Prostate gland (tissue), 2 donors: ENCODE measurements around the gene GAB4.

Source experiments
- POLR2A ChIP-seq: fragments of 450-650 bp; IDR thresholded peaks from one replicate; pipeline ENCODE4 v1.6.1; 2016; ENCODE audit warnings: antibody characterized with exemption, mild to moderate bottlenecking
- POLR2AphosphoS5 ChIP-seq: sonication (generic); formaldehyde crosslinking; IDR thresholded peaks from one replicate; pipeline ENCODE4 v1.6.1; 2017; ENCODE audit warnings: antibody characterized with exemption
- TF ChIP-seq, protein P1 (sequence below), 4 experiments: fragments of 200-600 bp in 2 of 4; fragments of 450-650 bp in 2 of 4; sonication (generic) in 2 of 4; IDR thresholded peaks; 1 replicate in 3 of 4; 2 replicates in 1 of 4; pipeline ENCODE4 v1.5.1; 2016 to 2019; ENCODE audit warnings: antibody characterized with exemption in 4 of 4, mild to moderate bottlenecking in 2 of 4, moderate library complexity in 2 of 4

GRCh38 chr22:16953206-16954059 lies 54.6 kb downstream of the GAB4 start:
- TF ChIP-seq, protein P1, sequence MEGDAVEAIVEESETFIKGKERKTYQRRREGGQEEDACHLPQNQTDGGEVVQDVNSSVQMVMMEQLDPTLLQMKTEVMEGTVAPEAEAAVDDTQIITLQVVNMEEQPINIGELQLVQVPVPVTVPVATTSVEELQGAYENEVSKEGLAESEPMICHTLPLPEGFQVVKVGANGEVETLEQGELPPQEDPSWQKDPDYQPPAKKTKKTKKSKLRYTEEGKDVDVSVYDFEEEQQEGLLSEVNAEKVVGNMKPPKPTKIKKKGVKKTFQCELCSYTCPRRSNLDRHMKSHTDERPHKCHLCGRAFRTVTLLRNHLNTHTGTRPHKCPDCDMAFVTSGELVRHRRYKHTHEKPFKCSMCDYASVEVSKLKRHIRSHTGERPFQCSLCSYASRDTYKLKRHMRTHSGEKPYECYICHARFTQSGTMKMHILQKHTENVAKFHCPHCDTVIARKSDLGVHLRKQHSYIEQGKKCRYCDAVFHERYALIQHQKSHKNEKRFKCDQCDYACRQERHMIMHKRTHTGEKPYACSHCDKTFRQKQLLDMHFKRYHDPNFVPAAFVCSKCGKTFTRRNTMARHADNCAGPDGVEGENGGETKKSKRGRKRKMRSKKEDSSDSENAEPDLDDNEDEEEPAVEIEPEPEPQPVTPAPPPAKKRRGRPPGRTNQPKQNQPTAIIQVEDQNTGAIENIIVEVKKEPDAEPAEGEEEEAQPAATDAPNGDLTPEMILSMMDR (IDR thresholded peaks at IDR 0.05), result no peak
- TF ChIP-seq POLR2A, result no peak
- no peak for TF ChIP-seq POLR2AphosphoS5
